Measurements from ENCODE around the gene IRAG1. TPM values are rescaled to one million over a fixed set of nuclear protein-coding genes. Genes with fewer than 3 reads are reported as not detected.

The IRAG1 gene
- 5.9 TPM for total RNA-seq
- long read RNA-seq, partial matches to known transcripts = 4 of 4 reads
- long read RNA-seq, other reads (novel, unspliced or antisense) = 0 of 4 reads

GRCh38 chr11:10693509-10694081, at the start of gene IRAG1:
Gene IRAG1 (minus strand): TSS chr11:10693755. CDS start chr11:10693602, 153 bp downstream.
- ATAC-seq (peak; percentile 78), DNase-seq (ENCODE audit: missing footprints) (peak; percentile 73)
- intact Hi-C loops (cut with DNase I) = no loop called here

- DNase-seq (ENCODE audit: missing footprints) (no peak), ATAC-seq (no peak)
- intact Hi-C loops (cut with DNase I) = loop anchor here (5.0 kb wide), 1 partner anchor 770 kb away; no protein-coding TSS in a partner anchor
Measured at GRCh38 chr11:10742460-10743208, 49.1 kb upstream of the IRAG1 start.

DNA sequence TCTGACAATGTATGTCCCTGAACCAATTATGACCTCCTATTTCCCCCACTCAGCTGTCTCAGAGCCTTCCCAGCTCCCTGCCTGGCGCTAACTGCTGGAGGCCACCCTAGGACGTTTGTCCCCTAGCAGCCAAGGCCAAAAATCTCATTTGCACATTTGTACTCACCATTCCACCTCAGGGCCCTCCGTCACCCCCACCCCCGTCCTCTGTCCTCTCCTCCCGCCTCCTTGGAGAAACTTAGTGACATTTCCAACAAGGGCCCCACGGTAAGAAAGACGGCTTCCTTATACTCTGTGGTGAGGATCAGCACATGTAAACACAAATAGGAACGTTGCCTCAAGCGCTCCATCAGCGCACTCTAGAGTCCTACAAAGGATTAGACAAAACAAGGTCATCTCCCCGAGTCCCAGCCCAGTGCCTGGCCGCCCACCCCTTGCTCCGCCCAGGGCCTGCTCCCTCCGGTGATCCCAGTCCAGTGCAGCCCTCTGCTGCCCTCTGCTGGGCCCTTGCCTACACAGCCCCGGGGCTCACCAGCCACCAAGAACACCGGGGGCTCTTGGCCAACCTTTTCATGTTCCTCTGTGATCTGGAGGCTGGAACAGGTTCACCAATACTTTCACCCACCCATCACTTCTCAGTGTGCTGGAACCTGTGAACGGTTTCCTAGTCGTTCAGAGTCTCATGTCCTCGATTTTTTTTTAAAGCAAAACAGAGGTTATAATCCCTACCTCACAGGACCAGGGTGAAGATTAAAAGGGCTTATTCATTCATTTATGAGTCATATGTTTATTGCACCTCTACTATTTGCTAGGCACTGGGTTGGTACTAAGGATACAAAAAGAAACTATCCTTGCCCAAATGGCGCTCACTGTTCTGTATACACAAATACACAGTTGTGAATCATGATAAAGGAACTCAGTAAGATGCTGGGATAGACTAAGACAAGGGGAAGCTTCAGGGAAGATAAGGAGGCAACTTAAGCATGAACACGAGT, 42.2 kb upstream of the IRAG1 start:
- DNase-seq (ENCODE audit: missing footprints) (peak; percentile 98), ATAC-seq (peak; percentile 100)
- intact Hi-C loops (cut with DNase I) = loop anchor here (1.0 to 5.0 kb wide), 5 partner anchors 113 to 329 kb away; partner anchors contain the start of genes LYVE1 and RNF141

GRCh38 chr11:10731064-10731680, 37.6 kb upstream of the IRAG1 start:
- intact Hi-C loops (cut with DNase I) = loop anchor here (5.0 kb wide), 1 partner anchor 74 kb away; no protein-coding TSS in a partner anchor
- DNase-seq (ENCODE audit: missing footprints) = no peak
- ATAC-seq = no peak

- ATAC-seq = no peak
- no peak for DNase-seq (ENCODE audit: missing footprints)
- intact Hi-C loops (cut with DNase I) = loop anchor here (5.0 kb wide), 1 partner anchor 73 kb away; no protein-coding TSS in a partner anchor
Measured at GRCh38 chr11:10730151-10730550, 36.6 kb upstream of the IRAG1 start.

DNA sequence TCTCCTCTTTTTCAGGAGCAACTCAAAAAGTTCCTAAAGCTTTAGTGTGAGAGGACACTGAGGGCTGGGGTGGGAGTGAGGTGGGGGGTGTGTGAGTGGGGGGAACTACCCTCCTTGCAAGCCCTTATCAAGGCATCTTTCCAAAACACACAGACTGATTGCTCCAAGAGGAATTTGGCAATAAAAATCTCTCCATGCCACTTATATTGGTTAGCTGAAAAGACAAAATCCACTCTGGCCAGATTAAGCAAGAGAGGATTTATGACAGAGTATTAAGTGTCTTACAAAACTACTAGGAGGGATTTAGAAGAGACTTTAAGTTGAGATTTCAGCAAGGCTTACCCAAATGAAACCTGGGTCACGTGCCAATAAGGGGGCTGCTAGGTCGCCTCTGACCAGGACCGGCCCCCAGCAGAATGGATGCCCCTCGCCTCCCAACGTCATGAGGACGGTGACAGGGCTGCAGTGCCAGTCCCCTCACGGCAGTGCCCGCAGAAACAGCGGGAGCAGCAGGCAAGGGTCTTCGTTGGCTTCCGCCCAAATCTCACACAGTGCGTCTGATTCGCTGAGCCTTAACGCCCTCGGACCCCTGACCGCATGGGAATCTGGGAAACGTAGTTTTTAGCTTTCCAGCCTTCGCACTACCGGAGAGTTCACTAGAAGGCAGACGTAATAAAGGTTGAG, 35.4 kb upstream of the IRAG1 start:
- intact Hi-C loops (cut with DNase I) = no loop called here
- ATAC-seq (no peak), DNase-seq (ENCODE audit: missing footprints) (no peak)

DNA sequence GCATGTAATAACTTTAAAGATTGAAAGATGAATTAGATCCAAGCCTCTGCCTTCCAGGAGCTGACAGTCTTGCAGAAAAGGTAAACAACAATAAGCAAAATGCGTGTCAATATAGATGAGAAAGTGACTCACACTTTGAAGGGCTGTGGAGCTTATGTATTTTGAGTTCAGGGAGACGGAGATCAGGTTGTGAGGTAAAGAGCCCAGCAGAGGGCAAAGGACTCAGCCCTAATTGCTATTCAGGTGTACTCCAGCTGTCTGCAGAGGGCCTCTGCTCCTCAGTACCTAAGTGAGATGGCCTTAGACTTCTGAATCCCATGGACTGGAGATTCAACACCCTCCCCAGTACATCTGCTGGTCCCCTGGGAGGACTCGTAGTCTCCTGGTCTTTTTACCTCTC, 34.6 kb upstream of the IRAG1 start:
- no peak for ATAC-seq

GRCh38 chr11:10727146-10727851, 33.7 kb upstream of the IRAG1 start:
- DNase-seq (ENCODE audit: missing footprints) (no peak), ATAC-seq (no peak)
- intact Hi-C loops (cut with DNase I) = no loop called here

More for the DNA sequence above, 34.6 kb upstream of the IRAG1 start:
- intact Hi-C loops (cut with DNase I) = no loop called here
- no peak for DNase-seq (ENCODE audit: missing footprints)

DNA sequence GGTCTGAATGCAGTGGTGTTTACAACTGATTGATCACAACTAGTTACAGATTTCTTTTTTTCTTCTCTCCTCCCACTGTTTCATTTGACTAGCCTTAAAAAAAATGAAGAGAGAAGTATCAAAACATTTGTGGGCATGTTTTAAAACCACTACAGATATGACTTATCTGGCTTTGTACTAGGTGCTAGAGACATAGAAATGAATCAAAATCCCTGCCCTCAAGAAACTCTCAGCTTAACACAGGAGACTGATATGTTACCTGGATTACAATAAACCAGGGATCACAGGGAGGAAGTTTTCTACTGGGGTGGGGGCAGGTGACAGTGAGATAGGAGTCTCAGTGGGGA, 32.3 kb upstream of the IRAG1 start:
- DNase-seq (ENCODE audit: missing footprints) = no peak
- intact Hi-C loops (cut with DNase I) = no loop called here
- ATAC-seq = no peak

DNA sequence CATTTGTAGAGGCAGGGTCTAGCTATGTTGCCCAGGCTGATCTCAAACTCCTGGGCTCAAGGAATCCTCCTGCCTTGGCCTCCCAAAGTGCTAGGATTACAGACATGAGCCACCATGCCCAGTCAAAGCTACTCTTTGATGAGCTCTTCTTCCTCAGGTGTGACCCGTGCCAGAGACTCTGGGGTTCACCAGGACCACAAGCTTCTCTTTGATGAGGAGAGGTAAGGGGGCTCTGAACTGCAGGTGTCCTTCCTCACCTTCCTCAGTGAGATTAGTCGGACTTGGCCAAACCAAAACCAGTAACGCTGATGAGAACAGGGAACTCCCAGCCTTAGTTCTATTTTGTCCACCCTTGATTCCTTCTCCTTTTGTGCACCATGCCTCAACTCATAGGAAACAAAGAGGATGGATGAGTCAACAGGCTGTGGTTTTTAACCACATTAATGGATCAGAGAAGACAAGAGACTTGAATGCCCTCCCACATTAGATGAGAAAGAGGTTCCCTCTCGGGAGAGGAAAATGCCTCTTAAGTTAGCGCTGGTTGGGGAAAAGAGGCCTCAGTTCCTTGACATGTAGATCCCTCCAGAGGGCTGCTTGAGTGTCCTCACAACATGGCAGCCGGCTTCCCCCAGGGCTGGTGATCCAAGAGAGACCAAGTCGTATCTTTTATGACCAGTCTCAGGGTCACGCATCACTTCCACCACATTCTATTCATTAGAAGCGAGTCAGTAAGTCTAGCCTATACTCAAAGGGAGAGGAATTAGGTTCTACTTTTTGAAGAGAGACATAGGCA, 31.8 kb upstream of the IRAG1 start:
- intact Hi-C loops (cut with DNase I) = no loop called here
- ATAC-seq (peak; percentile 32), DNase-seq (ENCODE audit: missing footprints) (no peak)

- intact Hi-C loops (cut with DNase I) = no loop called here
- ATAC-seq (no peak), DNase-seq (ENCODE audit: missing footprints) (no peak)
Measured at GRCh38 chr11:10722307-10722706, 28.8 kb upstream of the IRAG1 start.

DNA sequence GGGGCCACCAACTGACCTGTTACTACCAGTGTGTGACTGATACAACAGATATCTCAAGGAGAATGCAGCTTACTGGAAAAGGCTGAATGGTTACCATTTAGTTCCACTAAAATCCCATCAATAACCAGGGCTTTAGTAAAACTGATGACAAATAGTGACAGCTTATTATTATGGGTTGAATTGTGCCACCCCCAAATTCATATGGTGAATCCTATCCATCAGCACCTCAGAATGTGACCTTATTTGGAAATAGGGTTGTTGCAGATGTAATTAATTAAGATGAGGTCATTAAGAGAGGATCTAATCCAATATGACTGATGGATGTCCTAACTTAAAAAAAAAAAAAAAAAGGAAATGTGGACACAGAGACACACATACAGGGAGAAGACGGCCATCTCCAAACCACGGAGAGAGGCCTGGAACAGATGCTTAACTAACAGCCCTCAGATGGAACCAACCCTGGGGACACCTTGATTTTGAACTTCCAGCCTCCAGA, 27.4 kb upstream of the IRAG1 start:
- ATAC-seq = no peak
- intact Hi-C loops (cut with DNase I) = no loop called here
- DNase-seq (ENCODE audit: missing footprints) = no peak

DNA sequence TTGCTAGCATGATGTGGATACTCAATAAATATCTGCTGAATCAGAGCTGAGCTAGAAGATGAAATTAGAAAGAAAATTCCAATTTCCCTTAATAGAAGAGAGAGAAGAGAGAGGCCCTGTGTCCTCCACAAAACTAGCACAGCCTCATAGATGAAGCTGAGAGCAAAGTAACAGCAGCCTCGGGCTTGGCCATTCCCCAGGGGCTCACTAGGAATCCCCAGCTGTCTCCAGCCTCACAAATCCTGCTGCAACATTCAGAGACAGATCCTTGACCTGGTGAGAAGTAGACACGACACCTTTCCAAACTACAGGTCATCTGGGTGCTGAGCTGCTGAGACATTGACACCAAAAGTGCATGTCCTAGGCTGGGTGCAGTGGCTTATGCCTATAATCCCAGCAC, 26.1 kb upstream of the IRAG1 start:
- no peak for DNase-seq (ENCODE audit: missing footprints)
- ATAC-seq = no peak
- intact Hi-C loops (cut with DNase I) = no loop called here

- ATAC-seq (no peak), DNase-seq (ENCODE audit: missing footprints) (no peak)
- intact Hi-C loops (cut with DNase I) = no loop called here
Measured at GRCh38 chr11:10716543-10717259, 23.1 kb upstream of the IRAG1 start.

GRCh38 chr11:10716122-10716521, 22.6 kb upstream of the IRAG1 start:
- DNase-seq (ENCODE audit: missing footprints) (no peak), ATAC-seq (no peak)

DNA sequence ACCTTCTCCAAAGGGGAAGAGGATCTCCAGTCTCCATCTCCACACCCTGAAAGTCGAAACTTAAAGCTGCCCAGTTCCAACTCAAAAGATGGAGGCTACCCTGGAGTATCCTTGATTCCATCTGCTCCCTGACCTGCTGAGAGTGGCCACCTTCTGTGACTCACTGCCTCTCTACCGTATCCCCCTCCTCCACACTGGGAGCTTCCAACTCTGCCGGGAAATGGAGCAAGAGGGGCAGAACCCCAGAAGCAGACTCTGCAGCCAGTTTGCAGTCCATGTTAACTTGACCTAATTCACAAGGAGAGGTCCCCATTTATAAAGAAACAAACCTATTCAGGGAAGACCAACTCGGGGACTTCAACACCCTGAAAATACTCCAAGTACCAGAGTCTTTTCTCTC, 22.0 kb upstream of the IRAG1 start:
- ATAC-seq (no peak), DNase-seq (ENCODE audit: missing footprints) (no peak)
- intact Hi-C loops (cut with DNase I) = no loop called here

More at GRCh38 chr11:10716122-10716521, 22.6 kb upstream of the IRAG1 start:
- intact Hi-C loops (cut with DNase I) = no loop called here
